ENCODE measurements around the gene POM121C. TPM values are rescaled to one million over a fixed set of nuclear protein-coding genes. Genes with fewer than 3 reads are reported as not detected.
A peak's percentile ranks its signal among the peaks of the same experiment; 100 is the strongest.
"Not testable (repeated sequence)": the region's sequence is repeated elsewhere in the genome, so short reads cannot be mapped to it uniquely, and the experiment has no call there.

POM121C gene
- 8.2 TPM for total RNA-seq
- 15.4 TPM for polyA plus RNA-seq
- long read RNA-seq, donor 1, full-length matches to known transcripts, result 1 of 1 reads
- long read RNA-seq, donor 1, partial matches to known transcripts, result 0 of 1 reads
- long read RNA-seq, donor 1, other reads (novel, unspliced or antisense), result 0 of 1 reads
- long read RNA-seq, donor 2, result 0 reads
- long read RNA-seq, donor 3, full-length matches to known transcripts, result 3 of 3 reads
- long read RNA-seq, donor 3, partial matches to known transcripts, result 0 of 3 reads
- long read RNA-seq, donor 3, other reads (novel, unspliced or antisense), result 0 of 3 reads
- long read RNA-seq, donor 4, result 0 reads
- long read RNA-seq, donor 5, full-length matches to known transcripts, result 2 of 8 reads
- long read RNA-seq, donor 5, partial matches to known transcripts, result 6 of 8 reads
- long read RNA-seq, donor 5, other reads (novel, unspliced or antisense), result 0 of 8 reads
- long read RNA-seq, donor 6, partial matches to known transcripts, result 0 of 1 reads
- long read RNA-seq, donor 6, other reads (novel, unspliced or antisense), result 0 of 1 reads
- long read RNA-seq, donor 7, partial matches to known transcripts, result 0 of 2 reads
- long read RNA-seq, donor 7, other reads (novel, unspliced or antisense), result 0 of 2 reads
- long read RNA-seq, donor 8, result 0 reads
- long read RNA-seq, donor 9, result 0 reads
- long read RNA-seq, donor 10, partial matches to known transcripts, result 0 of 3 reads
- long read RNA-seq, donor 10, other reads (novel, unspliced or antisense), result 0 of 3 reads

- H3K36me3 ChIP-seq (ENCODE audit: control insufficient read depth in 2 of 2, insufficient read depth in 2 of 2, low read length in 1 of 2); H3K4me1 ChIP-seq (ENCODE audit: control insufficient read depth in 2 of 2, insufficient read depth in 2 of 2, low read length in 2 of 2); H3K9me3 ChIP-seq (ENCODE audit: control insufficient read depth in 2 of 2, insufficient read depth in 1 of 2, low read length in 1 of 2); H3K27me3 ChIP-seq (ENCODE audit: control insufficient read depth in 2 of 2, insufficient read depth in 1 of 2, low read length in 1 of 2): not testable (repeated sequence)
- H3K4me3 ChIP-seq (ENCODE audit: low read length in 2 of 2), result peak within 1 kb of the TSS; percentile 60 to 70
- peak; percentile 66 to 94 (median 83) for DNase-seq (ENCODE audit: low read depth in 6 of 9, low spot score in 9 of 9)
- 2% methylated on average over 49 of the region's 49 CpGs for WGBS
- peak within 1 kb of the TSS in 1 of 2 donors; percentile 74 for H3K27ac ChIP-seq (ENCODE audit: low read depth in 1 of 2, low read length in 1 of 2)
Observed at GRCh38 chr7:75485979-75486643, at the start of gene POM121C. TSS of gene POM121C (minus strand) at chr7:75486299. CDS start at chr7:75441496, 44,803 bp downstream.

GRCh38 chr7:75534727-75535307 lies 48.7 kb upstream of the POM121C start:
- DNase-seq (ENCODE audit: low read depth in 6 of 9, low spot score in 9 of 9), result peak in 1 of 9 donors; percentile 12
- Histone ChIP-seq H3K27me3 (ENCODE audit: control insufficient read depth in 2 of 2, insufficient read depth in 1 of 2, low read length in 1 of 2) (no peaks in the 10 kb centered on the region), H3K4me1 (ENCODE audit: control insufficient read depth in 2 of 2, insufficient read depth in 2 of 2, low read length in 2 of 2) (no peaks in the 10 kb centered on the region), H3K4me3 (ENCODE audit: low read length in 2 of 2) (no peak overlapping the region), H3K9me3 (ENCODE audit: control insufficient read depth in 2 of 2, insufficient read depth in 1 of 2, low read length in 1 of 2) (no peaks in the 10 kb centered on the region), H3K27ac (ENCODE audit: low read depth in 1 of 2, low read length in 1 of 2) (no peak overlapping the region), H3K36me3 (ENCODE audit: control insufficient read depth in 2 of 2, insufficient read depth in 2 of 2, low read length in 1 of 2) (no peaks in the 10 kb centered on the region)
- 58% methylated on average over 8 of the region's 8 CpGs for WGBS

GRCh38 chr7:75533926-75534325 lies 47.8 kb upstream of the POM121C start:
- H3K27ac ChIP-seq (ENCODE audit: low read depth in 1 of 2, low read length in 1 of 2), result no peak overlapping the region
- H3K4me1 ChIP-seq (ENCODE audit: control insufficient read depth in 2 of 2, insufficient read depth in 2 of 2, low read length in 2 of 2), result no peaks in the 10 kb centered on the region
- 98% methylated on average over 6 of the region's 6 CpGs for WGBS
- no peaks in the 10 kb centered on the region for H3K27me3 ChIP-seq (ENCODE audit: control insufficient read depth in 2 of 2, insufficient read depth in 1 of 2, low read length in 1 of 2)
- H3K4me3 ChIP-seq (ENCODE audit: low read length in 2 of 2), result no peak overlapping the region
- DNase-seq (ENCODE audit: low read depth in 6 of 9, low spot score in 9 of 9), result no peak
- no peaks in the 10 kb centered on the region for H3K36me3 ChIP-seq (ENCODE audit: control insufficient read depth in 2 of 2, insufficient read depth in 2 of 2, low read length in 1 of 2)
- no peaks in the 10 kb centered on the region for H3K9me3 ChIP-seq (ENCODE audit: control insufficient read depth in 2 of 2, insufficient read depth in 1 of 2, low read length in 1 of 2)

- Histone ChIP-seq H3K4me3 (ENCODE audit: low read length in 2 of 2) (no peak overlapping the region), H3K9me3 (ENCODE audit: control insufficient read depth in 2 of 2, insufficient read depth in 1 of 2, low read length in 1 of 2) (no peaks in the 10 kb centered on the region), H3K36me3 (ENCODE audit: control insufficient read depth in 2 of 2, insufficient read depth in 2 of 2, low read length in 1 of 2) (no peaks in the 10 kb centered on the region), H3K27me3 (ENCODE audit: control insufficient read depth in 2 of 2, insufficient read depth in 1 of 2, low read length in 1 of 2) (no peaks in the 10 kb centered on the region), H3K27ac (ENCODE audit: low read depth in 1 of 2, low read length in 1 of 2) (no peak overlapping the region), H3K4me1 (ENCODE audit: control insufficient read depth in 2 of 2, insufficient read depth in 2 of 2, low read length in 2 of 2) (no peaks in the 10 kb centered on the region)
- no peak for DNase-seq (ENCODE audit: low read depth in 6 of 9, low spot score in 9 of 9)
- 96% methylated on average over 4 of the region's 4 CpGs for WGBS
Observed at GRCh38 chr7:75532639-75533038, 46.5 kb upstream of the POM121C start.

- Histone ChIP-seq H3K36me3 (ENCODE audit: control insufficient read depth in 2 of 2, insufficient read depth in 2 of 2, low read length in 1 of 2) (no peaks in the 10 kb centered on the region), H3K27me3 (ENCODE audit: control insufficient read depth in 2 of 2, insufficient read depth in 1 of 2, low read length in 1 of 2) (no peaks in the 10 kb centered on the region), H3K9me3 (ENCODE audit: control insufficient read depth in 2 of 2, insufficient read depth in 1 of 2, low read length in 1 of 2) (no peaks in the 10 kb centered on the region), H3K4me1 (ENCODE audit: control insufficient read depth in 2 of 2, insufficient read depth in 2 of 2, low read length in 2 of 2) (peaks cover 1 to 3% of the 10 kb centered on the region in 2 donors), H3K27ac (ENCODE audit: low read depth in 1 of 2, low read length in 1 of 2) (no peak overlapping the region), H3K4me3 (ENCODE audit: low read length in 2 of 2) (no peak overlapping the region)
- WGBS, result 91% methylated on average over 6 of the region's 6 CpGs
- no peak for DNase-seq (ENCODE audit: low read depth in 6 of 9, low spot score in 9 of 9)
Observed at GRCh38 chr7:75531359-75531821, 45.3 kb upstream of the POM121C start.

- H3K4me3 ChIP-seq (ENCODE audit: low read length in 2 of 2), result peak overlapping the region; percentile 72 to 99
- peak overlapping the region in 1 of 2 donors; percentile 85 for H3K27ac ChIP-seq (ENCODE audit: low read depth in 1 of 2, low read length in 1 of 2)
- 2% methylated on average over 37 of the region's 37 CpGs for WGBS
- H3K36me3 ChIP-seq (ENCODE audit: control insufficient read depth in 2 of 2, insufficient read depth in 2 of 2, low read length in 1 of 2), result peaks cover 14 to 21% of the 10 kb centered on the region in 2 donors
- DNase-seq (ENCODE audit: low read depth in 6 of 9, low spot score in 9 of 9), result peak in 3 of 9 donors; percentile 13 to 36 (median 17)
- H3K4me1 ChIP-seq (ENCODE audit: control insufficient read depth in 2 of 2, insufficient read depth in 2 of 2, low read length in 2 of 2); H3K27me3 ChIP-seq (ENCODE audit: control insufficient read depth in 2 of 2, insufficient read depth in 1 of 2, low read length in 1 of 2); H3K9me3 ChIP-seq (ENCODE audit: control insufficient read depth in 2 of 2, insufficient read depth in 1 of 2, low read length in 1 of 2): not testable (repeated sequence)
Observed at GRCh38 chr7:75527224-75527722, 41.2 kb upstream of the POM121C start.

- not testable (repeated sequence) for DNase-seq (ENCODE audit: low read depth in 6 of 9, low spot score in 9 of 9); H3K9me3 ChIP-seq (ENCODE audit: control insufficient read depth in 2 of 2, insufficient read depth in 1 of 2, low read length in 1 of 2); H3K27ac ChIP-seq (ENCODE audit: low read depth in 1 of 2, low read length in 1 of 2); H3K27me3 ChIP-seq (ENCODE audit: control insufficient read depth in 2 of 2, insufficient read depth in 1 of 2, low read length in 1 of 2); H3K4me3 ChIP-seq (ENCODE audit: low read length in 2 of 2); H3K4me1 ChIP-seq (ENCODE audit: control insufficient read depth in 2 of 2, insufficient read depth in 2 of 2, low read length in 2 of 2)
- H3K36me3 ChIP-seq (ENCODE audit: control insufficient read depth in 2 of 2, insufficient read depth in 2 of 2, low read length in 1 of 2), result peaks cover 14 to 27% of the 10 kb centered on the region in 2 donors
Observed at GRCh38 chr7:75521727-75522126, 35.6 kb upstream of the POM121C start.

- not testable (repeated sequence) for DNase-seq (ENCODE audit: low read depth in 6 of 9, low spot score in 9 of 9); H3K4me1 ChIP-seq (ENCODE audit: control insufficient read depth in 2 of 2, insufficient read depth in 2 of 2, low read length in 2 of 2); H3K27me3 ChIP-seq (ENCODE audit: control insufficient read depth in 2 of 2, insufficient read depth in 1 of 2, low read length in 1 of 2); H3K9me3 ChIP-seq (ENCODE audit: control insufficient read depth in 2 of 2, insufficient read depth in 1 of 2, low read length in 1 of 2); H3K4me3 ChIP-seq (ENCODE audit: low read length in 2 of 2); H3K27ac ChIP-seq (ENCODE audit: low read depth in 1 of 2, low read length in 1 of 2)
- H3K36me3 ChIP-seq (ENCODE audit: control insufficient read depth in 2 of 2, insufficient read depth in 2 of 2, low read length in 1 of 2), result peaks cover 7 to 20% of the 10 kb centered on the region in 2 donors
- WGBS, result 94% methylated on average over 2 of the region's 2 CpGs
Observed at GRCh38 chr7:75518842-75519241, 32.7 kb upstream of the POM121C start.
